HL-60 (cell line): ENCODE results near the gene PLK1.

ENCODE experiments used
- DNase-seq, 2 experiments: peaks; one replicate each; pipeline ENCODE4 v3.0.0-alpha.2; 2010 to 2020; ENCODE audit warnings: low read depth in 1 of 2, low spot score in 1 of 2
- H3K27ac ChIP-seq: fragments of 250-450 bp; sonication (Bioruptor Pico); replicated peaks from 2 replicates; pipeline ENCODE4 v1.5.1; 2020; ENCODE audit warnings: mild to moderate bottlenecking, moderate library complexity
- H3K27me3 ChIP-seq: fragments of 250-450 bp; sonication (Bioruptor Pico); 2 replicates; pipeline ENCODE4 v1.5.1; 2021; ENCODE audit warnings: mild to moderate bottlenecking, moderate library complexity; ENCODE audit not compliant: insufficient read depth, poor library complexity, severe bottlenecking
- H3K4me3 ChIP-seq: replicated peaks from 2 replicates; pipeline ENCODE4 v1.5.1; 2011; ENCODE audit warnings: mild to moderate bottlenecking, control low read depth, low read length; ENCODE audit not compliant: insufficient read depth
- GABPA ChIP-seq: IDR thresholded peaks from 2 replicates; pipeline ENCODE4 v1.6.1; 2012; ENCODE audit warnings: low read depth
- POLR2AphosphoS5 ChIP-seq: IDR thresholded peaks from 2 replicates; pipeline ENCODE4 v1.6.1; 2012; ENCODE audit warnings: low read depth
- SPI1 ChIP-seq: IDR thresholded peaks from 2 replicates; pipeline ENCODE4 v1.6.1; 2012; ENCODE audit warnings: low read depth, mild to moderate bottlenecking, borderline replicate concordance
- TF ChIP-seq, protein P1 (sequence below): IDR thresholded peaks from one replicate; pipeline ENCODE4 v1.5.1; 2011; ENCODE audit warnings: low read length, control low read depth, inconsistent platforms; ENCODE audit not compliant: insufficient read depth
- TF ChIP-seq, protein P2 (sequence below): IDR thresholded peaks from 2 replicates; pipeline ENCODE4 v1.6.1; 2012; ENCODE audit warnings: low read depth; ENCODE audit not compliant: insufficient replicate concordance

PLK1 gene

DNA sequence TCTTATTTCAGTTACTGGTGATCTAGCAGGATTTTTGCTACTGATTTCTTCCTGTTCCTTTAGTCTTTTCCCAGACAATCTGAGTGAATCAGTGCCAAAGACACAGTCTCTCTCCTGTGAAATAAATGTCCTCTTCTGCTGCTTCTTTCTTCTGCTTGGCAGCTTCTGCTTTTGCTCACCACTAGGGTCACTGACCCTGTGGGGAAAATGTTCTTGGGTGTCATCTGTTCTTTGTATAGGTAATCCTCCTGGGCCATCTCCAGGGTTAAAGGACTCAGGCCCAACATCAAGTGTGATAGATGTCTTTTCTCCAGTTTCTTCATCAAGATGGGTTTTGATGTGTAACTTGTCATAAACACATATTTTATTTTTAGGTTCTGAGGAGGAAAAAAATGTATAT lies 42.7 kb upstream of the PLK1 start:
- peak in 1 of 2 experiments; percentile 22 for DNase-seq
- Histone ChIP-seq H3K27ac (no peak overlapping the region), H3K27me3 (no peaks in the 10 kb centered on the region), H3K4me3 (no peak overlapping the region)
- no peak for TF ChIP-seq SPI1
- TF ChIP-seq, protein P1, sequence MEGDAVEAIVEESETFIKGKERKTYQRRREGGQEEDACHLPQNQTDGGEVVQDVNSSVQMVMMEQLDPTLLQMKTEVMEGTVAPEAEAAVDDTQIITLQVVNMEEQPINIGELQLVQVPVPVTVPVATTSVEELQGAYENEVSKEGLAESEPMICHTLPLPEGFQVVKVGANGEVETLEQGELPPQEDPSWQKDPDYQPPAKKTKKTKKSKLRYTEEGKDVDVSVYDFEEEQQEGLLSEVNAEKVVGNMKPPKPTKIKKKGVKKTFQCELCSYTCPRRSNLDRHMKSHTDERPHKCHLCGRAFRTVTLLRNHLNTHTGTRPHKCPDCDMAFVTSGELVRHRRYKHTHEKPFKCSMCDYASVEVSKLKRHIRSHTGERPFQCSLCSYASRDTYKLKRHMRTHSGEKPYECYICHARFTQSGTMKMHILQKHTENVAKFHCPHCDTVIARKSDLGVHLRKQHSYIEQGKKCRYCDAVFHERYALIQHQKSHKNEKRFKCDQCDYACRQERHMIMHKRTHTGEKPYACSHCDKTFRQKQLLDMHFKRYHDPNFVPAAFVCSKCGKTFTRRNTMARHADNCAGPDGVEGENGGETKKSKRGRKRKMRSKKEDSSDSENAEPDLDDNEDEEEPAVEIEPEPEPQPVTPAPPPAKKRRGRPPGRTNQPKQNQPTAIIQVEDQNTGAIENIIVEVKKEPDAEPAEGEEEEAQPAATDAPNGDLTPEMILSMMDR, result no peak
- TF ChIP-seq, protein P2, sequence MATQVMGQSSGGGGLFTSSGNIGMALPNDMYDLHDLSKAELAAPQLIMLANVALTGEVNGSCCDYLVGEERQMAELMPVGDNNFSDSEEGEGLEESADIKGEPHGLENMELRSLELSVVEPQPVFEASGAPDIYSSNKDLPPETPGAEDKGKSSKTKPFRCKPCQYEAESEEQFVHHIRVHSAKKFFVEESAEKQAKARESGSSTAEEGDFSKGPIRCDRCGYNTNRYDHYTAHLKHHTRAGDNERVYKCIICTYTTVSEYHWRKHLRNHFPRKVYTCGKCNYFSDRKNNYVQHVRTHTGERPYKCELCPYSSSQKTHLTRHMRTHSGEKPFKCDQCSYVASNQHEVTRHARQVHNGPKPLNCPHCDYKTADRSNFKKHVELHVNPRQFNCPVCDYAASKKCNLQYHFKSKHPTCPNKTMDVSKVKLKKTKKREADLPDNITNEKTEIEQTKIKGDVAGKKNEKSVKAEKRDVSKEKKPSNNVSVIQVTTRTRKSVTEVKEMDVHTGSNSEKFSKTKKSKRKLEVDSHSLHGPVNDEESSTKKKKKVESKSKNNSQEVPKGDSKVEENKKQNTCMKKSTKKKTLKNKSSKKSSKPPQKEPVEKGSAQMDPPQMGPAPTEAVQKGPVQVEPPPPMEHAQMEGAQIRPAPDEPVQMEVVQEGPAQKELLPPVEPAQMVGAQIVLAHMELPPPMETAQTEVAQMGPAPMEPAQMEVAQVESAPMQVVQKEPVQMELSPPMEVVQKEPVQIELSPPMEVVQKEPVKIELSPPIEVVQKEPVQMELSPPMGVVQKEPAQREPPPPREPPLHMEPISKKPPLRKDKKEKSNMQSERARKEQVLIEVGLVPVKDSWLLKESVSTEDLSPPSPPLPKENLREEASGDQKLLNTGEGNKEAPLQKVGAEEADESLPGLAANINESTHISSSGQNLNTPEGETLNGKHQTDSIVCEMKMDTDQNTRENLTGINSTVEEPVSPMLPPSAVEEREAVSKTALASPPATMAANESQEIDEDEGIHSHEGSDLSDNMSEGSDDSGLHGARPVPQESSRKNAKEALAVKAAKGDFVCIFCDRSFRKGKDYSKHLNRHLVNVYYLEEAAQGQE, result no peak
- TF ChIP-seq GABPA, result no peak
- TF ChIP-seq POLR2AphosphoS5, result no peak

DNA sequence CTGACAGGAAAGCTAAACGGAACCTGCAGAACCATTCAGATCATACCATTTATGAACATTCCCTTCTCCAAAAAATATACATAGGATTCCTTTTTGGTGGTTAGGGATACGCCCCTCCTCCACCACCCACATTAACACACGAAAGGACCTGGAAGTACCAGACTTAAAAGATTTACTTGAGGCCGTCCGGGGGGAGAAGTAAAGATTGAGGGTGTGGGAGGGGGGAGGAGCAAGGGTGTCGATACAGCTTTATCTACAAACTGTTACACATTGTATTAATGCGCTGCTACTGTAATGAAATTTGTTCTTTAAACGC lies 38.1 kb upstream of the PLK1 start:
- no peaks in the 10 kb centered on the region for H3K27me3 ChIP-seq
- peak; percentile 16 to 43 for DNase-seq
- H3K27ac ChIP-seq, result peak overlapping the region; percentile 89
- H3K4me3 ChIP-seq, result peak overlapping the region; percentile 98
- TF ChIP-seq POLR2AphosphoS5 (no peak), GABPA (no peak), SPI1 (no peak)
- TF ChIP-seq, protein P1, result no peak
- TF ChIP-seq, protein P2, result no peak

DNA sequence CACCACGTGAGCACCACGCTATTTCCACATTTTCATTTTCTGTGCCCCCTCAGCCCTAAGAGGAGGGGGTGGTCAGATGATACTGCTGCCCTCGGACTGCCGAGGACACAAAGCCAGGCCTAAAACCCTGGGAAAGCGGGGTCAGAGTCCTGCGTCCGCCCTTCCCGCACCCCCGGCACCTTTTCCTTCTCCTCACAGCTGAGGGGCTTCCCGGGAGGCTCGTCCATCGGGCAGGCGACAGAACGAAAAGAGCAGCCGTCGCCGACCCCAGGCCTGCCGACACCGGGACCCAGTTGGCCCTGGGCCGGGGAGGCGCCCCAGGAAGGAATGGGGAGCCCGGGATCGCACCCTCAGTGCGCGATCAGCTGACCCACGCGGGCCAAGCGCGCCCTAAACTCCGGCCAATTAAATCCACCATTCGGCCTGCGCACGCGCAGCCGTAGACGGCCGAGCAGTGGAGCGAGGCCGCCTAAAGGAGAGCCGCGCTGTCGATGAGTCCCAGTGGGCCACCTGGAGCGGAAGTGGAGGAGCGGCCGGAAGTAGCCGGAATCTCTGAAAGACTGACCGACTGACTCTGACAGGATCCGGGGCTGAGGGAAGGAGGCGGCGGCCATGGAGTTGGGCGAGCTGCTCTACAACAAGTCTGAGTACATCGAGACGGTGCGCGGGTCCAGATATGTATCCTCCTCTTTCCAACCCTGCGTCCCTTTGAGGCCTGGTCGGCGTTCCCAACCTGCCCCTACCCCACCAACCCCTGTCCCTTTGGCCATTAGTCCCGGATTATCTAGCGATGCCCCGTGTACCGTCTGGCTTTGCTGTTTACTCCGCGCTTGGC lies 37.5 kb upstream of the PLK1 start, which contains the start of the genes DCTN5 and PALB2:
Gene DCTN5 (plus strand): TSS at position 536 of the 835 bp plus-strand sequence. CDS start 77 bp downstream, at position 613.
Gene PALB2 (minus strand): TSS at position 380 of the 835 bp plus-strand sequence. CDS start 153 bp downstream, at position 227.
- Histone ChIP-seq H3K4me3 (peak within 1 kb of the TSS; percentile 98), H3K27ac (peak within 1 kb of the TSS; percentile 89), H3K27me3 (no peaks in the 10 kb centered on the region)
- TF ChIP-seq SPI1 (peak; percentile 79; the same call in 1 of the 2 replicates), GABPA (peak; percentile 94), POLR2AphosphoS5 (peak; percentile 71)
- TF ChIP-seq, protein P1, result no peak
- TF ChIP-seq, protein P2, result peak; percentile 54
- DNase-seq, result peak; percentile 87 to 96
